Activated CD8-positive, alpha-beta T cell treated with anti-CD3 and anti-CD28 coated beads for 36 hours (primary cell): ENCODE results near the gene TET1. TPM values are rescaled to one million over a fixed set of nuclear protein-coding genes. Genes with fewer than 3 reads are reported as not detected.
A peak's percentile ranks its signal among the peaks of the same experiment; 100 is the strongest.
"Not testable (repeated sequence)": the region's sequence is repeated elsewhere in the genome, so short reads cannot be mapped to it uniquely, and the experiment has no call there.

ENCODE experiments used
- ATAC-seq: fragments of 200-7000 bp; cut with Tn5 transposase; one replicate; pipeline ENCODE4 v1.10.0; 2021; ENCODE audit warnings: mild to moderate bottlenecking, moderate library complexity
- CTCF ChIA-PET: fragments of 350-600 bp; sonication (Branson Sonifier 250); formaldehyde crosslinking; loops from one replicate; lab custom pipeline; 2021; ENCODE audit warnings: antibody characterized with exemption; lab: Charles Lee
- POLR2A ChIA-PET: fragments of 350-600 bp; sonication (Branson Sonifier 250); formaldehyde crosslinking; loops from one replicate; lab custom pipeline; 2021; ENCODE audit warnings: antibody characterized with exemption; lab: Charles Lee
- DNase-seq: peaks from one replicate; pipeline ENCODE4 v3.0.0-alpha.2; 2020
- H3K27ac Mint-ChIP-seq: one replicate; pipeline ENCODE4 v1.8.0; 2021; ENCODE audit warnings: mild to moderate bottlenecking, mixed read lengths
- H3K27me3 Mint-ChIP-seq: one replicate; pipeline ENCODE4 v1.8.0; 2021; ENCODE audit warnings: mixed read lengths
- H3K36me3 Mint-ChIP-seq: one replicate; pipeline ENCODE4 v1.8.0; 2021; ENCODE audit warnings: low read depth, mixed read lengths
- H3K4me1 Mint-ChIP-seq: one replicate; pipeline ENCODE4 v1.8.0; 2021; ENCODE audit warnings: low read depth, mixed read lengths
- H3K4me3 Mint-ChIP-seq: one replicate; pipeline ENCODE4 v1.8.0; 2021; ENCODE audit warnings: mild to moderate bottlenecking, moderate library complexity, mixed read lengths
- H3K9me3 Mint-ChIP-seq: one replicate; pipeline ENCODE4 v1.8.0; 2021; ENCODE audit warnings: mixed read lengths
- intact Hi-C: fragments of 100-400 bp; cut with micrococcal nuclease; formaldehyde crosslinking; loops from one replicate; pipeline ENCODE4 v1.10.0; 2022
- total RNA-seq, 2 experiments: library from RNA; stranded (reverse); gene quantifications; one replicate each; pipeline ENCODE4 v1.2.3, GENCODE V29; 2021
- TF ChIP-seq, protein P1 (sequence below): fragments of 200-600 bp; IDR thresholded peaks from one replicate; pipeline ENCODE4 v1.8.0; 2022; ENCODE audit warnings: antibody characterized with exemption, mild to moderate bottlenecking

TET1 gene
- 1 to 10 TPM; 1.1 to 1.3 TPM for total RNA-seq

- intact Hi-C loops: no loop called here
- peak; percentile 55 for DNase-seq
- Mint-ChIP-seq H3K27ac (no peak within 1 kb of the TSS), H3K4me3 (peak within 1 kb of the TSS; percentile 71), H3K9me3 (no peaks in the 10 kb centered on the region), H3K36me3 (peaks cover 3% of the 10 kb centered on the region), H3K27me3 (peaks cover 51% of the 10 kb centered on the region), H3K4me1 (peaks cover 19% of the 10 kb centered on the region)
- TF ChIP-seq, protein P1, sequence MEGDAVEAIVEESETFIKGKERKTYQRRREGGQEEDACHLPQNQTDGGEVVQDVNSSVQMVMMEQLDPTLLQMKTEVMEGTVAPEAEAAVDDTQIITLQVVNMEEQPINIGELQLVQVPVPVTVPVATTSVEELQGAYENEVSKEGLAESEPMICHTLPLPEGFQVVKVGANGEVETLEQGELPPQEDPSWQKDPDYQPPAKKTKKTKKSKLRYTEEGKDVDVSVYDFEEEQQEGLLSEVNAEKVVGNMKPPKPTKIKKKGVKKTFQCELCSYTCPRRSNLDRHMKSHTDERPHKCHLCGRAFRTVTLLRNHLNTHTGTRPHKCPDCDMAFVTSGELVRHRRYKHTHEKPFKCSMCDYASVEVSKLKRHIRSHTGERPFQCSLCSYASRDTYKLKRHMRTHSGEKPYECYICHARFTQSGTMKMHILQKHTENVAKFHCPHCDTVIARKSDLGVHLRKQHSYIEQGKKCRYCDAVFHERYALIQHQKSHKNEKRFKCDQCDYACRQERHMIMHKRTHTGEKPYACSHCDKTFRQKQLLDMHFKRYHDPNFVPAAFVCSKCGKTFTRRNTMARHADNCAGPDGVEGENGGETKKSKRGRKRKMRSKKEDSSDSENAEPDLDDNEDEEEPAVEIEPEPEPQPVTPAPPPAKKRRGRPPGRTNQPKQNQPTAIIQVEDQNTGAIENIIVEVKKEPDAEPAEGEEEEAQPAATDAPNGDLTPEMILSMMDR: no peak
- ATAC-seq: peak; percentile 64
- CTCF ChIA-PET: interaction anchor here (1.0 to 1.2 kb wide), 2 partner anchors 10 to 15 kb away, joined by 3 to 5 read pairs; no protein-coding TSS in a partner anchor
- POLR2A ChIA-PET: interaction anchor here (0.9 to 1.1 kb wide), 2 partner anchors 40 to 51 kb away, joined by 3 to 6 read pairs; no protein-coding TSS in a partner anchor
Observed at GRCh38 chr10:68560186-68560942, at the start of gene TET1. TSS of gene TET1 (plus strand) at chr10:68560337. CDS start at chr10:68572339, 12,002 bp downstream.

DNA sequence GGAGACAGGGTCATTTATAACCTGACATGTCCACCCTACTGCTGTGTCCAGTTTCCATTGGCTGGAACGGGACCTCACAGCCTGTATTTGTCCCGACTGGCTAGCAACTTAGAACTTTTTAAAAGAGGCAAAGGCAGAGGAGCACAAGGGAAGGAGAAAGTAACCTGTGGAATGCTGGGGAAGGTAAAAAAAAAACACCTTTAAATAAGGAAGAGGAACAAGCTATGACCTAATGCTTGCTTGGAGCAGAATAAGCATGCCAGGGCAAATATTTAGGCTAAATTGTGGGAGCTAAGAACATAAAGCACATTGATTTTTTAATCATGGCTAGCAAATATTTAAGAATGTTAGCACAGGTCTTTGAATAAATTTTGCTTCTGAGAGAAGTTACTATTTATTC, 43.9 kb upstream of the TET1 start:
- H3K27me3 Mint-ChIP-seq, DNase-seq, CTCF ChIA-PET, intact Hi-C loops, ATAC-seq, H3K4me3 Mint-ChIP-seq, H3K36me3 Mint-ChIP-seq, POLR2A ChIA-PET, H3K4me1 Mint-ChIP-seq, H3K27ac Mint-ChIP-seq, H3K9me3 Mint-ChIP-seq: not testable (repeated sequence)

- no peaks in the 10 kb centered on the region for H3K9me3 Mint-ChIP-seq
- peaks cover 8% of the 10 kb centered on the region for H3K36me3 Mint-ChIP-seq
- no peak overlapping the region for H3K4me3 Mint-ChIP-seq
- CTCF ChIA-PET: no interaction called here
- TF ChIP-seq, protein P1: no peak
- ATAC-seq: no peak
- no peak for DNase-seq
- H3K27ac Mint-ChIP-seq: no peak overlapping the region
- H3K4me1 Mint-ChIP-seq: peaks cover 7% of the 10 kb centered on the region
- no peaks in the 10 kb centered on the region for H3K27me3 Mint-ChIP-seq
- POLR2A ChIA-PET: no interaction called here
- intact Hi-C loops: no loop called here
Observed at GRCh38 chr10:68516766-68517165, 43.4 kb upstream of the TET1 start.

GRCh38 chr10:68517188-68517587, 42.9 kb upstream of the TET1 start:
- TF ChIP-seq, protein P1: no peak
- POLR2A ChIA-PET: no interaction called here
- H3K27ac Mint-ChIP-seq: no peak overlapping the region

GRCh38 chr10:68518609-68519008, 41.5 kb upstream of the TET1 start:
- POLR2A ChIA-PET: not testable (repeated sequence)

More at GRCh38 chr10:68517188-68517587, 42.9 kb upstream of the TET1 start:
- no peak overlapping the region for H3K4me3 Mint-ChIP-seq
- ATAC-seq (no peak), DNase-seq (no peak)
- peaks cover 8% of the 10 kb centered on the region for H3K36me3 Mint-ChIP-seq
- H3K9me3 Mint-ChIP-seq: no peaks in the 10 kb centered on the region
- no peaks in the 10 kb centered on the region for H3K27me3 Mint-ChIP-seq
- peaks cover 7% of the 10 kb centered on the region for H3K4me1 Mint-ChIP-seq
- CTCF ChIA-PET: no interaction called here
- intact Hi-C loops: no loop called here

GRCh38 chr10:68525490-68526038, 34.6 kb upstream of the TET1 start:
- DNase-seq, H3K4me3 Mint-ChIP-seq, POLR2A ChIA-PET, H3K9me3 Mint-ChIP-seq, H3K27ac Mint-ChIP-seq, H3K36me3 Mint-ChIP-seq, H3K4me1 Mint-ChIP-seq, CTCF ChIA-PET, intact Hi-C loops, ATAC-seq, H3K27me3 Mint-ChIP-seq: not testable (repeated sequence)

More at GRCh38 chr10:68518609-68519008, 41.5 kb upstream of the TET1 start:
- H3K9me3 Mint-ChIP-seq, DNase-seq, intact Hi-C loops, CTCF ChIA-PET, H3K27me3 Mint-ChIP-seq, ATAC-seq, H3K36me3 Mint-ChIP-seq, H3K27ac Mint-ChIP-seq, H3K4me3 Mint-ChIP-seq, H3K4me1 Mint-ChIP-seq: not testable (repeated sequence)
